Activated naive CD4-positive, alpha-beta T cell treated with anti-CD3 and anti-CD28 coated beads, Interleukin-2, amount 50 U/mL, for 16 hours (primary cell): Measurements from ENCODE around the gene DNAJB2.
"Not testable (repeated sequence)": the region's sequence is repeated elsewhere in the genome, so short reads cannot be mapped to it uniquely, and the experiment has no call there.

Experiments
- DNase-seq: peaks from one replicate; pipeline ENCODE4 v3.0.0-alpha.2; 2020

DNAJB2 gene

GRCh38 chr2:219286436-219287115, 7.4 kb downstream of the DNAJB2 start:
- no peak for DNase-seq

GRCh38 chr2:219287116-219287440, 7.9 kb downstream of the DNAJB2 start:
- DNase-seq = not testable (repeated sequence)

GRCh38 chr2:219287580-219288265, 8.6 kb downstream of the DNAJB2 start:
- no peak for DNase-seq

- no peak for DNase-seq
Observed at GRCh38 chr2:219289195-219289536, 10.0 kb downstream of the DNAJB2 start.

- no peak for DNase-seq
Observed at GRCh38 chr2:219289537-219290361, 10.6 kb downstream of the DNAJB2 start.

GRCh38 chr2:219290381-219291171, 11.4 kb downstream of the DNAJB2 start:
- no peak for DNase-seq

GRCh38 chr2:219291394-219291793, 12.2 kb downstream of the DNAJB2 start:
- no peak for DNase-seq

GRCh38 chr2:219291910-219292490, 12.8 kb downstream of the DNAJB2 start:
- DNase-seq = no peak

- no peak for DNase-seq
Observed at GRCh38 chr2:219292616-219293015, 13.4 kb downstream of the DNAJB2 start.

- DNase-seq = no peak
Observed at GRCh38 chr2:219293736-219294231, 14.6 kb downstream of the DNAJB2 start.

- DNase-seq = peak; percentile 89
Observed at GRCh38 chr2:219294356-219295351, 15.5 kb downstream of the DNAJB2 start.

GRCh38 chr2:219296142-219296541, 17.0 kb downstream of the DNAJB2 start:
- DNase-seq = no peak

- DNase-seq = no peak
Observed at GRCh38 chr2:219296631-219297391, 17.6 kb downstream of the DNAJB2 start.

GRCh38 chr2:219297766-219298456, 18.7 kb downstream of the DNAJB2 start:
- no peak for DNase-seq

GRCh38 chr2:219298759-219299371, 19.7 kb downstream of the DNAJB2 start:
- peak; percentile 89 for DNase-seq

- no peak for DNase-seq
Observed at GRCh38 chr2:219299372-219299760, 20.2 kb downstream of the DNAJB2 start.

GRCh38 chr2:219300022-219300421, 20.9 kb downstream of the DNAJB2 start:
- no peak for DNase-seq

- DNase-seq = no peak
Observed at GRCh38 chr2:219302412-219302968, 23.3 kb downstream of the DNAJB2 start.

- DNase-seq = no peak
Observed at GRCh38 chr2:219304223-219304622, 25.1 kb downstream of the DNAJB2 start.
